DND-41 (cell line): ENCODE results near the gene WDR45.

ENCODE experiments used
- EZH2 ChIP-seq: IDR thresholded peaks from 3 replicates; pipeline ENCODE4 v1.6.1; 2012; ENCODE audit warnings: borderline replicate concordance, low read depth, mild to moderate bottlenecking, moderate library complexity, low read length, inconsistent platforms; ENCODE audit not compliant: severe bottlenecking
- TF ChIP-seq, protein P1 (sequence below): IDR thresholded peaks from 2 replicates; pipeline ENCODE4 v1.5.1; 2012; ENCODE audit warnings: borderline replicate concordance, low read length, moderate library complexity, mild to moderate bottlenecking; ENCODE audit not compliant: poor library complexity, severe bottlenecking; ENCODE audit errors: extremely low read depth

DNA sequence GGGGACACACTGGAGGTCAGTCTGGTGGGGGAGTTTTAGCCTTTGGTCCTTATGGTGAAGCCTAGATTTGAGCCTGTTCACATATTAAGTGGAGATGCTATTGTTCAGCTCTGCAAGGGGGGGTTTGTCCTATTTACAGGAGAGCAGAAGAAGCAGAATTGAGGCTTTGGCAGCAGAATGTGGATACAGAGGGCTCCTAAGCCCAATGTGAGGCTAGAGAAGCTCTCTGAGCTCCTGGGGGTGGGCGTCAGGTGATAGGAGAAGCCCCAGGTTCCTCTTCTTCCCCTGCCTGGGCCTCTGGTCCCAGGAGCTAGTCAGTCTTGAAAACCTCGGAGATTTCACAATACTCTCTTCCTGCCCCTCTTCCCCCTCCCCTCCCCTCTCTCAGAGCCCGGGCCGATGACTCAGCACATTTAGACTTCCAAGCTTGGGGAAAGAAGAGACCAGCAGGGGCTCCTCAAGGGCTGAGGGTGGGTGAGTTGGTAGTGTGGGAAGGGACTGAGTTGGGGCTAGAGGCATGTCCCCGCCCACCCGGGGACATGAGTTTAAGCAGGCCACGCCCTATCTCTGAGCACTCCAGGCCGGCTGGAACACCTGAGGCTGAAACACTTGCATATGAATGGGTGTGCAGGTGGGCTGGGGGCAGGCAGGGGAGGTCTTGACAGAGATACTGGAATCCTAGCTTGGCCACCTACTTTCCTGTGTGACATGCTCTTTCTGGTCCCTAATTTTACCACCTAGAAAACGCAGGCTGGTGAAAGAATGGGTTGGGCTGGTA lies 39.9 kb downstream of the WDR45 start:
- TF ChIP-seq, protein P1, sequence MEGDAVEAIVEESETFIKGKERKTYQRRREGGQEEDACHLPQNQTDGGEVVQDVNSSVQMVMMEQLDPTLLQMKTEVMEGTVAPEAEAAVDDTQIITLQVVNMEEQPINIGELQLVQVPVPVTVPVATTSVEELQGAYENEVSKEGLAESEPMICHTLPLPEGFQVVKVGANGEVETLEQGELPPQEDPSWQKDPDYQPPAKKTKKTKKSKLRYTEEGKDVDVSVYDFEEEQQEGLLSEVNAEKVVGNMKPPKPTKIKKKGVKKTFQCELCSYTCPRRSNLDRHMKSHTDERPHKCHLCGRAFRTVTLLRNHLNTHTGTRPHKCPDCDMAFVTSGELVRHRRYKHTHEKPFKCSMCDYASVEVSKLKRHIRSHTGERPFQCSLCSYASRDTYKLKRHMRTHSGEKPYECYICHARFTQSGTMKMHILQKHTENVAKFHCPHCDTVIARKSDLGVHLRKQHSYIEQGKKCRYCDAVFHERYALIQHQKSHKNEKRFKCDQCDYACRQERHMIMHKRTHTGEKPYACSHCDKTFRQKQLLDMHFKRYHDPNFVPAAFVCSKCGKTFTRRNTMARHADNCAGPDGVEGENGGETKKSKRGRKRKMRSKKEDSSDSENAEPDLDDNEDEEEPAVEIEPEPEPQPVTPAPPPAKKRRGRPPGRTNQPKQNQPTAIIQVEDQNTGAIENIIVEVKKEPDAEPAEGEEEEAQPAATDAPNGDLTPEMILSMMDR = peak; percentile 26
- no peak for TF ChIP-seq EZH2
